ENCODE data around the gene PTPRN2. TPM values are rescaled to one million over a fixed set of nuclear protein-coding genes. Genes with fewer than 3 reads are reported as not detected.

PTPRN2 gene
- total and polyA plus RNA-seq, 2 of the 8 experiments (the other 6 are each of a cell fraction or from before 2014, with no cell fraction given), result 2.6 to 4.5 TPM

DNA sequence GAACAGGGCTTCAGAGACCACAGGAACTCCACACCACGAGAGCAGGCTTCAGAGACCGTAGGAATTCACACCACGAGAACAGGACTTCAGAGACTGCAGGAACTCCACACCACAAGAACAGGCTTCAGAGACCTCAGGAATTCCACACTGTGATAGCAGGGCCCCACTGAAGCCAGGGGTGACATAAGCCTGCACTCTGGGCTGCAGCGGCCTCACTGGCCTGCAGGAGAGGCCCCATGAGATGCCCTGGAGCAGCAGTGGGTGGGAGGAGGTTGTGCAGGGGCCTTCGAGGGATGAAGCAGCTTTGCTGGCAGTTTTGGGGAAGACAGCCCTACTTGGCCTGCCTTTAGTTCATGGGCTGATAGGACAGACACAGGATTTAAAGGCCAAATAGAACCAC is 614.7 kb downstream of the PTPRN2 start (continued):
- TF ChIP-seq, protein P1, sequence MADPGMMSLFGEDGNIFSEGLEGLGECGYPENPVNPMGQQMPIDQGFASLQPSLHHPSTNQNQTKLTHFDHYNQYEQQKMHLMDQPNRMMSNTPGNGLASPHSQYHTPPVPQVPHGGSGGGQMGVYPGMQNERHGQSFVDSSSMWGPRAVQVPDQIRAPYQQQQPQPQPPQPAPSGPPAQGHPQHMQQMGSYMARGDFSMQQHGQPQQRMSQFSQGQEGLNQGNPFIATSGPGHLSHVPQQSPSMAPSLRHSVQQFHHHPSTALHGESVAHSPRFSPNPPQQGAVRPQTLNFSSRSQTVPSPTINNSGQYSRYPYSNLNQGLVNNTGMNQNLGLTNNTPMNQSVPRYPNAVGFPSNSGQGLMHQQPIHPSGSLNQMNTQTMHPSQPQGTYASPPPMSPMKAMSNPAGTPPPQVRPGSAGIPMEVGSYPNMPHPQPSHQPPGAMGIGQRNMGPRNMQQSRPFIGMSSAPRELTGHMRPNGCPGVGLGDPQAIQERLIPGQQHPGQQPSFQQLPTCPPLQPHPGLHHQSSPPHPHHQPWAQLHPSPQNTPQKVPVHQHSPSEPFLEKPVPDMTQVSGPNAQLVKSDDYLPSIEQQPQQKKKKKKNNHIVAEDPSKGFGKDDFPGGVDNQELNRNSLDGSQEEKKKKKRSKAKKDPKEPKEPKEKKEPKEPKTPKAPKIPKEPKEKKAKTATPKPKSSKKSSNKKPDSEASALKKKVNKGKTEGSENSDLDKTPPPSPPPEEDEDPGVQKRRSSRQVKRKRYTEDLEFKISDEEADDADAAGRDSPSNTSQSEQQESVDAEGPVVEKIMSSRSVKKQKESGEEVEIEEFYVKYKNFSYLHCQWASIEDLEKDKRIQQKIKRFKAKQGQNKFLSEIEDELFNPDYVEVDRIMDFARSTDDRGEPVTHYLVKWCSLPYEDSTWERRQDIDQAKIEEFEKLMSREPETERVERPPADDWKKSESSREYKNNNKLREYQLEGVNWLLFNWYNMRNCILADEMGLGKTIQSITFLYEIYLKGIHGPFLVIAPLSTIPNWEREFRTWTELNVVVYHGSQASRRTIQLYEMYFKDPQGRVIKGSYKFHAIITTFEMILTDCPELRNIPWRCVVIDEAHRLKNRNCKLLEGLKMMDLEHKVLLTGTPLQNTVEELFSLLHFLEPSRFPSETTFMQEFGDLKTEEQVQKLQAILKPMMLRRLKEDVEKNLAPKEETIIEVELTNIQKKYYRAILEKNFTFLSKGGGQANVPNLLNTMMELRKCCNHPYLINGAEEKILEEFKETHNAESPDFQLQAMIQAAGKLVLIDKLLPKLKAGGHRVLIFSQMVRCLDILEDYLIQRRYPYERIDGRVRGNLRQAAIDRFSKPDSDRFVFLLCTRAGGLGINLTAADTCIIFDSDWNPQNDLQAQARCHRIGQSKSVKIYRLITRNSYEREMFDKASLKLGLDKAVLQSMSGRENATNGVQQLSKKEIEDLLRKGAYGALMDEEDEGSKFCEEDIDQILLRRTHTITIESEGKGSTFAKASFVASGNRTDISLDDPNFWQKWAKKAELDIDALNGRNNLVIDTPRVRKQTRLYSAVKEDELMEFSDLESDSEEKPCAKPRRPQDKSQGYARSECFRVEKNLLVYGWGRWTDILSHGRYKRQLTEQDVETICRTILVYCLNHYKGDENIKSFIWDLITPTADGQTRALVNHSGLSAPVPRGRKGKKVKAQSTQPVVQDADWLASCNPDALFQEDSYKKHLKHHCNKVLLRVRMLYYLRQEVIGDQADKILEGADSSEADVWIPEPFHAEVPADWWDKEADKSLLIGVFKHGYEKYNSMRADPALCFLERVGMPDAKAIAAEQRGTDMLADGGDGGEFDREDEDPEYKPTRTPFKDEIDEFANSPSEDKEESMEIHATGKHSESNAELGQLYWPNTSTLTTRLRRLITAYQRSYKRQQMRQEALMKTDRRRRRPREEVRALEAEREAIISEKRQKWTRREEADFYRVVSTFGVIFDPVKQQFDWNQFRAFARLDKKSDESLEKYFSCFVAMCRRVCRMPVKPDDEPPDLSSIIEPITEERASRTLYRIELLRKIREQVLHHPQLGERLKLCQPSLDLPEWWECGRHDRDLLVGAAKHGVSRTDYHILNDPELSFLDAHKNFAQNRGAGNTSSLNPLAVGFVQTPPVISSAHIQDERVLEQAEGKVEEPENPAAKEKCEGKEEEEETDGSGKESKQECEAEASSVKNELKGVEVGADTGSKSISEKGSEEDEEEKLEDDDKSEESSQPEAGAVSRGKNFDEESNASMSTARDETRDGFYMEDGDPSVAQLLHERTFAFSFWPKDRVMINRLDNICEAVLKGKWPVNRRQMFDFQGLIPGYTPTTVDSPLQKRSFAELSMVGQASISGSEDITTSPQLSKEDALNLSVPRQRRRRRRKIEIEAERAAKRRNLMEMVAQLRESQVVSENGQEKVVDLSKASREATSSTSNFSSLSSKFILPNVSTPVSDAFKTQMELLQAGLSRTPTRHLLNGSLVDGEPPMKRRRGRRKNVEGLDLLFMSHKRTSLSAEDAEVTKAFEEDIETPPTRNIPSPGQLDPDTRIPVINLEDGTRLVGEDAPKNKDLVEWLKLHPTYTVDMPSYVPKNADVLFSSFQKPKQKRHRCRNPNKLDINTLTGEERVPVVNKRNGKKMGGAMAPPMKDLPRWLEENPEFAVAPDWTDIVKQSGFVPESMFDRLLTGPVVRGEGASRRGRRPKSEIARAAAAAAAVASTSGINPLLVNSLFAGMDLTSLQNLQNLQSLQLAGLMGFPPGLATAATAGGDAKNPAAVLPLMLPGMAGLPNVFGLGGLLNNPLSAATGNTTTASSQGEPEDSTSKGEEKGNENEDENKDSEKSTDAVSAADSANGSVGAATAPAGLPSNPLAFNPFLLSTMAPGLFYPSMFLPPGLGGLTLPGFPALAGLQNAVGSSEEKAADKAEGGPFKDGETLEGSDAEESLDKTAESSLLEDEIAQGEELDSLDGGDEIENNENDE (IDR thresholded peaks at IDR 0.05; ENCODE audit: insufficient replicate concordance, low read length), result no peak
- TF ChIP-seq PHF8 (conservative IDR thresholded peaks at IDR 0.05; ENCODE audit: low read depth, low read length) (no peak), NANOG (IDR thresholded peaks at IDR 0.05; ENCODE audit: insufficient read depth, low read depth, low read length, poor library complexity, severe bottlenecking) (no peak)

Measured in H1 (cell line).